Panc1 (cell line): ENCODE results near the gene NHS. TPM values are rescaled to one million over a fixed set of nuclear protein-coding genes. Genes with fewer than 3 reads are reported as not detected.

Experiments
- ATAC-seq: fragments of 200-7000 bp; cut with Tn5 transposase; 2 replicates; pipeline ENCODE4 v1.9.1; 2020; ENCODE audit warnings: mild to moderate bottlenecking, moderate library complexity
- BruUV-seq: library from RNA; stranded (reverse); fragments of 400-500 nt; replicated peaks from 2 replicates; lab custom pipeline; 2021; lab: Mats Ljungman, UMichigan
- CTCF ChIA-PET: fragments of 300-600 bp; sonication (Branson Sonifier 250); formaldehyde crosslinking; loops from one replicate; lab custom pipeline; 2022; ENCODE audit warnings: antibody characterized with exemption; lab: Charles Lee
- POLR2A ChIA-PET: fragments of 300-600 bp; sonication (Branson Sonifier 250); formaldehyde crosslinking; loops from one replicate; lab custom pipeline; 2022; ENCODE audit warnings: antibody characterized with exemption; lab: Charles Lee
- DNase-seq: peaks from one replicate; pipeline ENCODE4 v3.0.0-alpha.2; 2010; ENCODE audit warnings: low read depth, low spot score
- H3K27ac ChIP-seq: 2 replicates; pipeline ENCODE4 v1.5.1; 2011; ENCODE audit warnings: mild to moderate bottlenecking, low read length, inconsistent platforms
- H3K27me3 ChIP-seq: fragments of 200-500 bp; sonication (Bioruptor generic); 2 replicates; pipeline ENCODE4 v1.6.0; 2014; ENCODE audit warnings: low read length, inconsistent platforms; ENCODE audit not compliant: control insufficient read depth, insufficient read depth
- H3K36me3 ChIP-seq: fragments of 200-500 bp; sonication (Bioruptor generic); 2 replicates; pipeline ENCODE4 v1.5.1; 2014; ENCODE audit warnings: inconsistent platforms, mild to moderate bottlenecking, low read length, moderate library complexity; ENCODE audit not compliant: control insufficient read depth, insufficient read depth
- H3K4me1 ChIP-seq: 2 replicates; pipeline ENCODE4 v1.5.1; 2011; ENCODE audit warnings: inconsistent platforms, mild to moderate bottlenecking, low read length, moderate library complexity; ENCODE audit not compliant: control insufficient read depth, insufficient read depth
- H3K4me3 ChIP-seq, 2 experiments: 2 replicates each; pipeline ENCODE4 v1.5.1; 2011 to 2012; ENCODE audit warnings: low read depth in 2 of 2, low read length in 2 of 2, mild to moderate bottlenecking in 2 of 2, inconsistent platforms in 1 of 2, moderate library complexity in 1 of 2
- H3K9me3 ChIP-seq: fragments of 200-500 bp; sonication (Bioruptor generic); 2 replicates; pipeline ENCODE4 v1.5.1; 2014; ENCODE audit warnings: low read depth, mild to moderate bottlenecking, inconsistent platforms, low read length, moderate library complexity; ENCODE audit not compliant: control insufficient read depth, insufficient read depth
- POLR2AphosphoS5 ChIP-seq: IDR thresholded peaks from 2 replicates; pipeline ENCODE4 v1.6.1; 2012; ENCODE audit warnings: mild to moderate bottlenecking, low read depth, low read length, moderate library complexity
- SIN3A ChIP-seq: IDR thresholded peaks from 2 replicates; pipeline ENCODE4 v1.6.1; 2012; ENCODE audit warnings: low read depth, mild to moderate bottlenecking, low read length, moderate library complexity, borderline replicate concordance; ENCODE audit not compliant: insufficient read depth
- TCF7L2 ChIP-seq: IDR thresholded peaks from 2 replicates; pipeline ENCODE4 v1.6.1; 2011; ENCODE audit warnings: mild to moderate bottlenecking, low read depth, low read length, inconsistent platforms
- in situ Hi-C: cut with HindIII; loops from 2 replicates; pipeline ENCODE4 v1.10.0; 2016; ENCODE audit warnings: low sequenced_read_pairs, low pct_unique_long_range_greater_than_20kb
- intact Hi-C: fragments of 100-400 bp; cut with micrococcal nuclease; formaldehyde crosslinking; loops from one replicate; pipeline ENCODE4 v1.10.0; 2022; ENCODE audit not compliant: unreplicated experiment
- total RNA-seq: library from RNA; stranded (reverse); gene quantifications from one replicate; pipeline ENCODE4 v1.2.1, GENCODE V29; 2021; ENCODE audit not compliant: unreplicated experiment
- TF ChIP-seq, protein P1 (sequence below), 2 experiments: IDR thresholded peaks; 2 replicates each; pipeline ENCODE4 v1.6.1; 2011 to 2012; ENCODE audit warnings: low read depth in 2 of 2, control low read depth in 1 of 2, low read length in 1 of 2, mild to moderate bottlenecking in 1 of 2, moderate library complexity in 1 of 2; ENCODE audit not compliant: insufficient read depth in 1 of 2
- TF ChIP-seq, protein P2 (sequence below): fragments of 450-650 bp; IDR thresholded peaks from 2 replicates; pipeline ENCODE4 v1.5.1; 2017; ENCODE audit warnings: mild to moderate bottlenecking

The NHS gene
- total RNA-seq, 1 experiment from 2014 or later: 0.80 TPM

DNA sequence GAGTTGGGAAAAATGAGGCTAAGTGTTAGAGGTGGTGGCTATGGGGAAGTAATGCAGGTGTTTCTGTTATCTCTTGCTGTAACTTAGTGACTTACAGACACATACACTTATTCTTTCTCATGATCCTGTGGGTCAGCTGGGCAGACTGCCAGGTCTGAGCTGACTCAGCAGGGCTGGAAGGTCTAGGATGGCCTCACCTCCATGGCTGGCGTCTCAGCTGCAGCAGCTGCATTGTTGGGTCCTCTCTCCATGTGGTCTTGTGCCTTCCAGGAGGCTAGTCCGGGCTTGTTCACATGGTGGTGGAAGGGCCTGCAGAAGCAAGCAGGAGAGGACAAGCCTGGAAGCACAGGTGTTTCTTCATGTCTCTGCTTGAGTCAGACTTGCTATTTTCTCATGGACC is 172.7 kb downstream of the NHS start:
- no peak for TF ChIP-seq TCF7L2
- TF ChIP-seq, protein P1, sequence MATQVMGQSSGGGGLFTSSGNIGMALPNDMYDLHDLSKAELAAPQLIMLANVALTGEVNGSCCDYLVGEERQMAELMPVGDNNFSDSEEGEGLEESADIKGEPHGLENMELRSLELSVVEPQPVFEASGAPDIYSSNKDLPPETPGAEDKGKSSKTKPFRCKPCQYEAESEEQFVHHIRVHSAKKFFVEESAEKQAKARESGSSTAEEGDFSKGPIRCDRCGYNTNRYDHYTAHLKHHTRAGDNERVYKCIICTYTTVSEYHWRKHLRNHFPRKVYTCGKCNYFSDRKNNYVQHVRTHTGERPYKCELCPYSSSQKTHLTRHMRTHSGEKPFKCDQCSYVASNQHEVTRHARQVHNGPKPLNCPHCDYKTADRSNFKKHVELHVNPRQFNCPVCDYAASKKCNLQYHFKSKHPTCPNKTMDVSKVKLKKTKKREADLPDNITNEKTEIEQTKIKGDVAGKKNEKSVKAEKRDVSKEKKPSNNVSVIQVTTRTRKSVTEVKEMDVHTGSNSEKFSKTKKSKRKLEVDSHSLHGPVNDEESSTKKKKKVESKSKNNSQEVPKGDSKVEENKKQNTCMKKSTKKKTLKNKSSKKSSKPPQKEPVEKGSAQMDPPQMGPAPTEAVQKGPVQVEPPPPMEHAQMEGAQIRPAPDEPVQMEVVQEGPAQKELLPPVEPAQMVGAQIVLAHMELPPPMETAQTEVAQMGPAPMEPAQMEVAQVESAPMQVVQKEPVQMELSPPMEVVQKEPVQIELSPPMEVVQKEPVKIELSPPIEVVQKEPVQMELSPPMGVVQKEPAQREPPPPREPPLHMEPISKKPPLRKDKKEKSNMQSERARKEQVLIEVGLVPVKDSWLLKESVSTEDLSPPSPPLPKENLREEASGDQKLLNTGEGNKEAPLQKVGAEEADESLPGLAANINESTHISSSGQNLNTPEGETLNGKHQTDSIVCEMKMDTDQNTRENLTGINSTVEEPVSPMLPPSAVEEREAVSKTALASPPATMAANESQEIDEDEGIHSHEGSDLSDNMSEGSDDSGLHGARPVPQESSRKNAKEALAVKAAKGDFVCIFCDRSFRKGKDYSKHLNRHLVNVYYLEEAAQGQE (IDR thresholded peaks at IDR 0.05; ENCODE audit: insufficient read depth in 1 of 2, low read depth in 2 of 2, low read length in 1 of 2): no peak
- Histone ChIP-seq H3K4me1 (no peaks in the 10 kb centered on the region), H3K36me3 (no peaks in the 10 kb centered on the region), H3K9me3 (no peaks in the 10 kb centered on the region), H3K27ac (no peak overlapping the region), H3K4me3 (no peak overlapping the region), H3K27me3 (no peaks in the 10 kb centered on the region)
- no TSS peak for BruUV-seq
- POLR2A ChIA-PET: no interaction called here
- intact Hi-C loops: no loop called here
- in situ Hi-C loops: no loop called here
- DNase-seq: no peak
- no peak for ATAC-seq
- CTCF ChIA-PET: no interaction called here

DNA sequence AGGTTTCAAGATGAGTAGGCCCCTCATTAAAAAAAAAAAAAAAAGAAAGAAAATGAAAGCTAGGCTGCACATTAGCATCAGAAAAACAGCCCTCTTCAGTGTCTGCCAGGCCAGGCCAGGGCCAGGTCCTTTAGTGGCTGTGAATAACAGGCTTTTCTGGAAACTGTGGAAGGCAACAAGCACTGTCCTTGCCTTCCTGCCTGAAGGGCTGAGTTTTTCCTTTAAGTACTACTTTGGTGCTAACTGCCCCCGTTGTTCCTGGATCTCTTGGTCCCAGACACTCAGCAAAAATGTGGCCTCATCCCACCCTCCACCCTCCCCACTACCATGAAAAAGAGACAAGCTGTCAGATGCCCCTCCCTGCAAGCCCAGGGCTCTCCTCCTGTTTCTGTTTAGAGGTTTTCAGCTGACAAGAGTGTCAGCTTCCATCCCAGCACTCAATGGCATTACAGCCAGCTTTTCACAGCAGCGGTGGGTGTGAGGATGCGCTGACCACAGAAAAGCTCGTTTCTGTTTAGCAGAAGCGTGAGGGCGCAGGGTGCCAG is 174.2 kb downstream of the NHS start:
- BruUV-seq: no TSS peak
- DNase-seq (no peak), ATAC-seq (no peak)
- TF ChIP-seq POLR2AphosphoS5: no peak
- TF ChIP-seq, protein P2, sequence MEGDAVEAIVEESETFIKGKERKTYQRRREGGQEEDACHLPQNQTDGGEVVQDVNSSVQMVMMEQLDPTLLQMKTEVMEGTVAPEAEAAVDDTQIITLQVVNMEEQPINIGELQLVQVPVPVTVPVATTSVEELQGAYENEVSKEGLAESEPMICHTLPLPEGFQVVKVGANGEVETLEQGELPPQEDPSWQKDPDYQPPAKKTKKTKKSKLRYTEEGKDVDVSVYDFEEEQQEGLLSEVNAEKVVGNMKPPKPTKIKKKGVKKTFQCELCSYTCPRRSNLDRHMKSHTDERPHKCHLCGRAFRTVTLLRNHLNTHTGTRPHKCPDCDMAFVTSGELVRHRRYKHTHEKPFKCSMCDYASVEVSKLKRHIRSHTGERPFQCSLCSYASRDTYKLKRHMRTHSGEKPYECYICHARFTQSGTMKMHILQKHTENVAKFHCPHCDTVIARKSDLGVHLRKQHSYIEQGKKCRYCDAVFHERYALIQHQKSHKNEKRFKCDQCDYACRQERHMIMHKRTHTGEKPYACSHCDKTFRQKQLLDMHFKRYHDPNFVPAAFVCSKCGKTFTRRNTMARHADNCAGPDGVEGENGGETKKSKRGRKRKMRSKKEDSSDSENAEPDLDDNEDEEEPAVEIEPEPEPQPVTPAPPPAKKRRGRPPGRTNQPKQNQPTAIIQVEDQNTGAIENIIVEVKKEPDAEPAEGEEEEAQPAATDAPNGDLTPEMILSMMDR: no peak
- TF ChIP-seq TCF7L2: no peak
- TF ChIP-seq SIN3A: no peak
- TF ChIP-seq, protein P1 (IDR thresholded peaks at IDR 0.05; ENCODE audit: insufficient read depth in 1 of 2, low read depth in 2 of 2, low read length in 1 of 2): no peak
- in situ Hi-C loops: no loop called here
- POLR2A ChIA-PET: no interaction called here
- Histone ChIP-seq H3K27me3 (no peaks in the 10 kb centered on the region), H3K4me3 (no peak overlapping the region), H3K9me3 (no peaks in the 10 kb centered on the region), H3K36me3 (no peaks in the 10 kb centered on the region), H3K27ac (no peak overlapping the region), H3K4me1 (no peaks in the 10 kb centered on the region)
- CTCF ChIA-PET: no interaction called here
- intact Hi-C loops: no loop called here
